T follicular helper cell (primary cell): ENCODE results near the gene MUCL1.

Source experiments
- DNase-seq: peaks from one replicate; pipeline ENCODE4 v3.0.0-alpha.2; 2020; ENCODE audit warnings: low read depth

The MUCL1 gene

GRCh38 chr12:54891717-54892478 lies 37.6 kb downstream of the MUCL1 start:
- no peak for DNase-seq
